Spleen (tissue), 11 donors: ENCODE measurements around the gene USE1. TPM values are rescaled to one million over a fixed set of nuclear protein-coding genes. Genes with fewer than 3 reads are reported as not detected.

Source experiments
- DNase-seq: peaks from one replicate; pipeline ENCODE4 v3.0.0-alpha.2; 2020
- H3K27ac ChIP-seq, 8 donors: fragments of 200-600 bp; sonication (generic) in 7 of 8; 1 replicate in 4 of 8; 2 replicates in 4 of 8; pipeline versions ENCODE4 v1.5.0 to v1.8.0; 2016 to 2021; ENCODE audit warnings: inconsistent platforms in 4 of 8, mild to moderate bottlenecking in 4 of 8, moderate library complexity in 1 of 8
- H3K27me3 ChIP-seq, 7 donors: fragments of 200-600 bp; sonication (generic) in 6 of 7; replicated peaks in 1 of 7; 1 replicate in 4 of 7; 2 replicates in 3 of 7; pipeline versions ENCODE4 v1.5.0 to v1.8.0; 2016 to 2021; ENCODE audit warnings: inconsistent platforms in 3 of 7, mild to moderate bottlenecking in 1 of 7
- H3K36me3 ChIP-seq, 6 donors: fragments of 200-600 bp; sonication (generic) in 5 of 6; 1 replicate in 4 of 6; 2 replicates in 2 of 6; pipeline versions ENCODE4 v1.5.0 to v1.8.0; 2016 to 2021; ENCODE audit warnings: inconsistent platforms in 2 of 6
- H3K4me1 ChIP-seq, 6 donors: fragments of 200-600 bp; sonication (generic) in 5 of 6; 1 replicate in 3 of 6; 2 replicates in 3 of 6; pipeline versions ENCODE4 v1.5.0 to v1.8.0; 2016 to 2021; ENCODE audit warnings: inconsistent platforms in 3 of 6
- H3K4me3 ChIP-seq, 8 donors: fragments of 200-600 bp; sonication (generic) in 7 of 8; 1 replicate in 4 of 8; 2 replicates in 4 of 8; pipeline versions ENCODE4 v1.5.0 to v1.8.0; 2016 to 2021; ENCODE audit warnings: inconsistent platforms in 4 of 8, mild to moderate bottlenecking in 4 of 8, moderate library complexity in 2 of 8
- H3K9me3 ChIP-seq, 8 donors: fragments of 200-600 bp; sonication (generic) in 7 of 8; 1 replicate in 4 of 8; 2 replicates in 4 of 8; pipeline versions ENCODE4 v1.5.0 to v1.8.0; 2016 to 2021; ENCODE audit warnings: inconsistent platforms in 4 of 8
- POLR2A ChIP-seq, 3 donors: fragments of 450-650 bp; IDR thresholded peaks; one replicate each; pipeline ENCODE4 v1.5.1; 2017; ENCODE audit warnings: antibody characterized with exemption in 3 of 3, mild to moderate bottlenecking in 1 of 3
- POLR2AphosphoS5 ChIP-seq, 3 donors: sonication (generic); formaldehyde crosslinking; IDR thresholded peaks; one replicate each; pipeline ENCODE4 v1.5.1; 2017; ENCODE audit warnings: antibody characterized with exemption in 3 of 3
- WGBS, 5 donors: extraction: QIAGEN DNeasy Blood & Tissue Kit in 3 of 5; methylation state at CpG; one replicate each; pipeline versions ENCODE4 v1.1.5 to v1.1.7; 2013 to 2018; 5-methylcytosine and 5-hydroxymethylcytosine counted together
- intact Hi-C: fragments of 100-400 bp; cut with DNase I; formaldehyde crosslinking; loops from one replicate; pipeline ENCODE4 v1.15.0; 2023; ENCODE audit warnings: low total_unique reads
- polyA plus RNA-seq, 3 donors: library from polyadenylated mRNA; stranded (reverse); fragments of 200-250 nt; gene quantifications; one replicate each; pipeline ENCODE4 v1.2.1, GENCODE V29; 2013
- total RNA-seq, 7 donors: library from RNA; depleted of rRNA in 3 of 7; stranded (reverse); fragments of >200 nt in 3 of 7; fragmentation: NEBNext Ultra II Directional in 4 of 7; extraction: Animal tissue kit (Norgen Biotek cat#: 25700) in 4 of 7; gene quantifications; one replicate each; pipeline versions ENCODE4 v1.1.0 to v1.2.1, GENCODE V29; 2016 to 2021
- TF ChIP-seq, protein P1 (sequence below), 11 experiments: fragments of 200-600 bp in 7 of 11; fragments of 450-650 bp in 4 of 11; sonication (generic) in 4 of 11; IDR thresholded peaks in 8 of 11; conservative IDR thresholded peaks in 3 of 11; 1 replicate in 7 of 11; 2 replicates in 4 of 11; pipeline versions ENCODE4 v1.4.0 to v1.8.0; 2016 to 2021; ENCODE audit warnings: antibody characterized with exemption in 11 of 11, inconsistent platforms in 4 of 11, mild to moderate bottlenecking in 1 of 11
- donor health status: healthy with polysubstance abuse.
- donor health status: DM: no; HTN: no; CAD: no; lungs with moderate emphysema.
- donor health status: DM: no; HTN: no; CAD: no.
- donor health status: Bipolar disorder and iron deficiency.
- donor health status: healthy.
- donor health status: DM: no; HTN: no; CAD: no.
- donor health status: DM: yes; HTN: yes; CAD: no.

USE1 gene
- total and polyA plus RNA-seq, 10 donors, result 17.2 to 74.4 (median 28.6) TPM

DNA sequence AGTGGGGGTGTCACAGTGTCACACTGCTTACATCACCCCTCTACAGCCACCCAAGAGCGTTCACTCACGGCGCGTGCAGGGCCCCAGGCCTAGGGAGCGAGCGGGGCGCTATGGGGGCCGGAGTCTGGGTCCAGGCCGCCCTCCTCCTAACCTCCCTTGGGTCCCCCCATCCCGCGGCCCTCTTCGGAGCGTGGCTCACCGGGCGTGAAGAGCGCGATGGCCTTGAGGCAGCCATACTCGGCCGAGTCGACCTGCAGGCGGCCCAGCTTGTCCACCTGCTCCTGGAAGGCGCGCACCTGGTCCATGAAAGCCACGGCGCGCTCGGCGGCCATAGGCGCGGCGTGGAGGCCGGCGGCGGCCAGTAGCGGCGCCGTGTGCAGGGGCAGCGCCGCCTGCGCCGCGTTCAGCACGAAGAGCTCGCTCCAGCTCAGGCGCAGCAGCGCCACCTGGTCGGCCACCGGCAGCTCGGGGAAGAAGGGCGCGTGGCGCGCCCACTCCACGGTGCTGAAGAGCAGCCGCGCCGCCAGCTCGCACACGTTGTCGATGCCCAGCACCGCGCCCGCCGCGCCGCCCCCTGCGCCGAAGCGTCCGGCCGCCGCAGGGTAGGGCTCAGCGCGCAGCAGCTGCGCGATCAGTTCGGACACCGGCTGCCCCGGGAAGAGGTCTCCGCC is 20.3 kb downstream of the USE1 start:
- Histone ChIP-seq H3K27me3 (no peaks in the 10 kb centered on the region), H3K4me3 (peak overlapping the region; percentile 47 to 85 (median 58)), H3K36me3 (peaks cover 0 to 43% (median 8%) of the 10 kb centered on the region in 6 donors), H3K27ac (peak overlapping the region; percentile 38 to 89 (median 78)), H3K4me1 (peaks cover 13 to 32% (median 28%) of the 10 kb centered on the region in 6 donors), H3K9me3 (no peaks in the 10 kb centered on the region)
- peak; percentile 96 for DNase-seq
- 0 to 11% (median 1%) methylated on average over 9 to 80 of the region's 80 CpGs for WGBS, 5 donors
- intact Hi-C loops, result no loop called here
- TF ChIP-seq POLR2A (IDR thresholded peaks at IDR 0.05) (no peak), POLR2AphosphoS5 (IDR thresholded peaks at IDR 0.05) (peak; percentile 56 to 77 (median 70))
- TF ChIP-seq, protein P1, sequence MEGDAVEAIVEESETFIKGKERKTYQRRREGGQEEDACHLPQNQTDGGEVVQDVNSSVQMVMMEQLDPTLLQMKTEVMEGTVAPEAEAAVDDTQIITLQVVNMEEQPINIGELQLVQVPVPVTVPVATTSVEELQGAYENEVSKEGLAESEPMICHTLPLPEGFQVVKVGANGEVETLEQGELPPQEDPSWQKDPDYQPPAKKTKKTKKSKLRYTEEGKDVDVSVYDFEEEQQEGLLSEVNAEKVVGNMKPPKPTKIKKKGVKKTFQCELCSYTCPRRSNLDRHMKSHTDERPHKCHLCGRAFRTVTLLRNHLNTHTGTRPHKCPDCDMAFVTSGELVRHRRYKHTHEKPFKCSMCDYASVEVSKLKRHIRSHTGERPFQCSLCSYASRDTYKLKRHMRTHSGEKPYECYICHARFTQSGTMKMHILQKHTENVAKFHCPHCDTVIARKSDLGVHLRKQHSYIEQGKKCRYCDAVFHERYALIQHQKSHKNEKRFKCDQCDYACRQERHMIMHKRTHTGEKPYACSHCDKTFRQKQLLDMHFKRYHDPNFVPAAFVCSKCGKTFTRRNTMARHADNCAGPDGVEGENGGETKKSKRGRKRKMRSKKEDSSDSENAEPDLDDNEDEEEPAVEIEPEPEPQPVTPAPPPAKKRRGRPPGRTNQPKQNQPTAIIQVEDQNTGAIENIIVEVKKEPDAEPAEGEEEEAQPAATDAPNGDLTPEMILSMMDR (IDR thresholded peaks at IDR 0.05 in 8 of 11, conservative IDR thresholded peaks at IDR 0.05 in 3 of 11), result peak in 8 of 11 experiments; percentile 39 to 80 (median 62)

DNA sequence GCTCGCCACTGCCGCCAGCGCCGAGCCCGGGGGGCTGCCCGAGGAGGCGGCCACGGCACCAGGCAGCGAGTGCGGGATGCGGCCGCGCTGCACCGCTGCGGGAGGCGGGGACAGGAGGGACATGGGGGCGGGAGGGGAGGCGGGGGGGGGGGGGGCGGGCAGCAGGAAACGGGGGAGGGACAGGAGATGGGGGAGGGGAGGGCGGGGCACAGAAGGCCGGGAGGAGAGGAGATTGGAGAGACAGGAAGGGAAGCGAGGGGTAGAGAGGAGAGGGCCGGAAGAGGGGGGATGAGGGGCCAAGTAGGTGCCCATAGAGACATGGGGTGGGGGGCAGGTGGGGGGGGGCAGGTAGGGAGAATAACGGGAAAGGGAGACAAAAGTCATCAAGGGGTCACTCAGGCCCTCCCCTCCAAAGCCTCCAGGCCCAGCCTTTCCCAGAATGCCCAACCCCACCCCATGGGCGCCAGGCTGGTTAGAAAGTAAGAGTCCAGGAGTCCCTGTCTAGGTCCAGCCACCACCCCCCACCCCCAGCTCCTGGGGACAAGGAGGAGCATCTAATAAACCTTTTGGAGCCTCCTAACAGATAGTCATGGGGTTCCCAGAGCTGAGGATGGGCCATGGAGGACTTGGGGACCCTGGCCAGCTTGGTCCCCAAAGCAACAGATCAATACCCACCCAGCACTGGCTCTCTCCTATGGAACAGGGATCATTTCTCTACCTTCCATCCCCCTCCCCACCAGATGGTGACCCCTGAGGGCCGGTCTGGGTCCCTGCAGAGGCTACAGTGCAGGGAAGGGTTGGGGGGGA is 21.0 kb downstream of the USE1 start:
- no peak for DNase-seq
- peak overlapping the region; percentile 38 to 89 (median 78) for H3K27ac ChIP-seq
- H3K36me3 ChIP-seq, result peaks cover 0 to 41% (median 8%) of the 10 kb centered on the region in 6 donors
- TF ChIP-seq, protein P1 (IDR thresholded peaks at IDR 0.05 in 8 of 11, conservative IDR thresholded peaks at IDR 0.05 in 3 of 11), result no peak
- TF ChIP-seq POLR2A (IDR thresholded peaks at IDR 0.05) (no peak), POLR2AphosphoS5 (IDR thresholded peaks at IDR 0.05) (no peak)
- no peaks in the 10 kb centered on the region for H3K9me3 ChIP-seq
- H3K27me3 ChIP-seq, result no peaks in the 10 kb centered on the region
- H3K4me3 ChIP-seq, result peak overlapping the region; percentile 47 to 85 (median 58)
- 5 to 29% (median 8%) methylated on average over 6 to 26 of the region's 27 CpGs for WGBS, 5 donors
- intact Hi-C loops, result no loop called here
- H3K4me1 ChIP-seq, result peaks cover 13 to 32% (median 28%) of the 10 kb centered on the region in 6 donors

DNA sequence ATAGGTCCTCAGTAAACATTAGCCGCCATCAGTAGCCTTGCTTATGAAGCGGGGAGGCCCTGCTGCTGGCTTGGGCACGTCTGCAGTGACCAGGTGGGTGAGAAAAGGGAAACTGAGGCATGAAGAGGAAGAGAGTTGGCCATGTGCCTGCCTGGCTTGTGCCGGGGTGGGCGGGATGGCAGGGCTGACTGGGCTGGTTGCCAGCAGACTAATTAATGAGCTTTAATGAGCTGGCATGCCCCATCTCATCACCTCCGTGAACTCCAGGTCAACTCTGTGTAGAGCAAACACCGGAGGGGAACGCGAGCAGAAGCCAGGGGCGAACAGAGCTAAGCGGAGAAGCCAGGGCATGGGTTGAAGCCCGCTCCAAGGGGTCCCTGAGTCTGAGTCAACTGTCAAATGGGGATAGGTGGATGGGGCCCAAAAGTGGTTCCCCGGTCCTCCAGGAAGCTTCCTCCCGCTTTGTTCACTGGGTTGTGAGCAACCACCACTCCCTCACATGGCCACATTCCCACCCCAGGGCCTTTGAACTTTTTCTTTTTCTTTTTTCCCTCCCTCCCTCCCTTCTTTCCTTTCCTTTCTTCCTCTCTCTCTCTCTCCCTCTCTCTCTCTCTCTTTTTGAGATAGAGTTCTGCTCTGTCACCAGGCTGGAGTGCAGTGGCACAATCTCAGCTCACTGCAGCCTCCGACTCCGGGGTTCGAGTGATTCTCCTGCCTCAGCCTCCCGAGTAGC is 21.8 kb downstream of the USE1 start:
- Histone ChIP-seq H3K36me3 (peaks cover 0 to 33% (median 4%) of the 10 kb centered on the region in 6 donors), H3K9me3 (no peaks in the 10 kb centered on the region), H3K4me3 (no peak overlapping the region), H3K27me3 (no peaks in the 10 kb centered on the region), H3K4me1 (peaks cover 13 to 37% (median 28%) of the 10 kb centered on the region in 6 donors), H3K27ac (peak overlapping the region in 7 of 8 donors; percentile 69 to 89 (median 76))
- no peak for DNase-seq
- 81 to 89% (median 86%) methylated on average over 18 of the region's 18 CpGs for WGBS, 5 donors
- TF ChIP-seq POLR2A (IDR thresholded peaks at IDR 0.05) (no peak), POLR2AphosphoS5 (IDR thresholded peaks at IDR 0.05) (no peak)
- TF ChIP-seq, protein P1 (IDR thresholded peaks at IDR 0.05 in 8 of 11, conservative IDR thresholded peaks at IDR 0.05 in 3 of 11), result no peak
- intact Hi-C loops, result no loop called here
